Adipose tissue (tissue), 3 donors: ENCODE measurements around the gene ZBTB2. TPM values are rescaled to one million over a fixed set of nuclear protein-coding genes. Genes with fewer than 3 reads are reported as not detected.
"Not testable (repeated sequence)": the region's sequence is repeated elsewhere in the genome, so short reads cannot be mapped to it uniquely, and the experiment has no call there.

Source experiments
- H3K27ac ChIP-seq: one replicate; pipeline ENCODE4 v1.5.1; 2013; ENCODE audit warnings: low read depth, low read length
- WGBS, 3 donors: extraction: QIAGEN DNeasy Blood & Tissue Kit; methylation state at CpG; one replicate each; pipeline ENCODE4 v1.1.7; 2013; 5-methylcytosine and 5-hydroxymethylcytosine counted together
- polyA plus RNA-seq, 3 donors: library from polyadenylated mRNA; stranded (reverse); fragments of 200-250 nt; gene quantifications; one replicate each; pipeline ENCODE4 v1.2.3, GENCODE V29; 2013
- donor health status: healthy with polysubstance abuse.
- donor health status: Bipolar disorder and iron deficiency.
- donor health status: healthy.

ZBTB2 gene
- polyA plus RNA-seq, 3 donors: 3.5 to 10.9 (median 9.8) TPM

- no peak overlapping the region for H3K27ac ChIP-seq
- WGBS, 3 donors: 93 to 97% (median 96%) methylated on average over 20 of the region's 20 CpGs
Measured at GRCh38 chr6:151350442-151351145, 40.8 kb downstream of the ZBTB2 start.

GRCh38 chr6:151349651-151350270 is 41.6 kb downstream of the ZBTB2 start:
- 82 to 93% (median 93%) methylated on average over 19 of the region's 19 CpGs for WGBS, 3 donors
- no peak overlapping the region for H3K27ac ChIP-seq

GRCh38 chr6:151342750-151343149 is 48.6 kb downstream of the ZBTB2 start:
- H3K27ac ChIP-seq: not testable (repeated sequence)
- 90 to 95% (median 93%) methylated on average over 10 of the region's 10 CpGs for WGBS, 3 donors

GRCh38 chr6:151341476-151342195 is 49.7 kb downstream of the ZBTB2 start:
- no peak overlapping the region for H3K27ac ChIP-seq
- WGBS, 3 donors: 94 to 97% (median 94%) methylated on average over 50 to 52 of the region's 52 CpGs

- 75 to 91% (median 89%) methylated on average over 15 of the region's 15 CpGs for WGBS, 3 donors
Measured at GRCh38 chr6:151340219-151340978, 51.0 kb downstream of the ZBTB2 start.

GRCh38 chr6:151339369-151339768 is 52.0 kb downstream of the ZBTB2 start:
- whole genome bisulfite sequencing, 3 donors: 52 to 70% (median 56%) methylated on average over 4 of the region's 4 CpGs
- H3K27ac ChIP-seq: no peak overlapping the region

More at GRCh38 chr6:151340219-151340978, 51.0 kb downstream of the ZBTB2 start:
- H3K27ac ChIP-seq: no peak overlapping the region

- H3K27ac ChIP-seq: no peak overlapping the region
- WGBS, 3 donors: 81 to 85% (median 84%) methylated on average over 11 of the region's 11 CpGs
Measured at GRCh38 chr6:151338651-151339200, 52.6 kb downstream of the ZBTB2 start.

GRCh38 chr6:151335930-151336329 is 55.4 kb downstream of the ZBTB2 start:
- no peak overlapping the region for H3K27ac ChIP-seq

GRCh38 chr6:151330130-151330696 is 61.1 kb downstream of the ZBTB2 start:
- H3K27ac ChIP-seq: no peak overlapping the region
- 60 to 61% (median 61%) methylated on average over 6 of the region's 6 CpGs for WGBS, 3 donors

GRCh38 chr6:151327101-151327500 is 64.3 kb downstream of the ZBTB2 start:
- H3K27ac ChIP-seq: no peak overlapping the region
- WGBS, 3 donors: 66 to 69% (median 68%) methylated on average over 4 of the region's 4 CpGs

- H3K27ac ChIP-seq: peak overlapping the region; percentile 64
- WGBS, 3 donors: 49 to 60% (median 52%) methylated on average over 8 of the region's 8 CpGs
Measured at GRCh38 chr6:151326116-151326825, 65.1 kb downstream of the ZBTB2 start.

GRCh38 chr6:151325075-151326050 is 66.0 kb downstream of the ZBTB2 start:
- H3K27ac ChIP-seq: peak overlapping the region; percentile 64
- WGBS, 3 donors: 1 to 3% (median 2%) methylated on average over 46 of the region's 46 CpGs

- H3K27ac ChIP-seq: no peak overlapping the region
- WGBS, 3 donors: 30 to 33% (median 31%) methylated on average over 6 of the region's 6 CpGs
Measured at GRCh38 chr6:151324488-151324825, 66.9 kb downstream of the ZBTB2 start.

- WGBS, 3 donors: 15 to 19% (median 18%) methylated on average over 12 of the region's 12 CpGs
- H3K27ac ChIP-seq: no peak overlapping the region
Measured at GRCh38 chr6:151323791-151324487, 67.4 kb downstream of the ZBTB2 start.

GRCh38 chr6:151322570-151322969 is 68.8 kb downstream of the ZBTB2 start:
- WGBS, 3 donors: 85 to 90% (median 90%) methylated on average over 9 of the region's 9 CpGs

GRCh38 chr6:151321438-151321837 is 69.9 kb downstream of the ZBTB2 start:
- 93 to 100% (median 96%) methylated on average over 1 of the region's 1 CpG for WGBS, 3 donors
- no peak overlapping the region for H3K27ac ChIP-seq

More at GRCh38 chr6:151322570-151322969, 68.8 kb downstream of the ZBTB2 start:
- H3K27ac ChIP-seq: no peak overlapping the region
